ENCODE results near the gene VWA7.

The VWA7 gene

GRCh38 chr6:31727717-31728671, 49.1 kb downstream of the VWA7 start:
- DNase-seq, result no peak

GRCh38 chr6:31727034-31727716, 50.0 kb downstream of the VWA7 start:
- no peak for DNase-seq

GRCh38 chr6:31725502-31726350, 51.4 kb downstream of the VWA7 start:
- no peak for DNase-seq

- no peak for DNase-seq
Measured at GRCh38 chr6:31723980-31724691, 53.0 kb downstream of the VWA7 start.

GRCh38 chr6:31723245-31723979, 53.7 kb downstream of the VWA7 start, which contains the start of gene MPIG6B:
MPIG6B (plus strand) TSS chr6:31723373; CDS start chr6:31723384, 11 bp downstream.
- no peak for DNase-seq

- no peak for DNase-seq
Measured at GRCh38 chr6:31722173-31722572, 55.0 kb downstream of the VWA7 start.

- no peak for DNase-seq
Measured at GRCh38 chr6:31721351-31722020, 55.6 kb downstream of the VWA7 start, which contains the start of gene LY6G6C. LY6G6C (minus strand) TSS chr6:31721746; CDS start chr6:31721679, 67 bp downstream.

GRCh38 chr6:31720196-31720770, 56.8 kb downstream of the VWA7 start:
- no peak for DNase-seq

- DNase-seq, result no peak
Measured at GRCh38 chr6:31719001-31719400, 58.1 kb downstream of the VWA7 start.

GRCh38 chr6:31718265-31718664, 58.9 kb downstream of the VWA7 start:
- no peak for DNase-seq

GRCh38 chr6:31717499-31718222, 59.5 kb downstream of the VWA7 start:
- DNase-seq, result no peak

Measured in fibroblast of skin of abdomen (primary cell).